ENCODE data around the gene PRKD1.

DNA sequence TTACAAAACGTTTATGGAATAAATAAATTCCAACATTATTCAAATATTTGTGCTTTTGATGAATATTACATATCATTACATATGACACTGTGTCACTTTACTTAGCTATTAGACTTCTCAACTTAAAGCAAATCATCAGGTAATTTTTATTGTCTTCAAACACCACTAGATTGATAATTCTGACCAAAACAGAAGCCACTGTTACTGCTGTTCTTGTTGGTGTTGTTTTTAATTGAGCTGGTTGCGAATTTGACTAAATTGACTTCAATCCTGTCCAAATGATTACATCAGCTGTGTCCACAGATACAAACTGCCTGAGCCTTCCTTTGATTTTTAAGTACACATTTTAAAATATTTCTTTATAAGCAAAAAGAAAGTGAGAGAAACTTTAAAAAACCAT, 29.2 kb downstream of the PRKD1 start:
- TF ChIP-seq, protein P1, sequence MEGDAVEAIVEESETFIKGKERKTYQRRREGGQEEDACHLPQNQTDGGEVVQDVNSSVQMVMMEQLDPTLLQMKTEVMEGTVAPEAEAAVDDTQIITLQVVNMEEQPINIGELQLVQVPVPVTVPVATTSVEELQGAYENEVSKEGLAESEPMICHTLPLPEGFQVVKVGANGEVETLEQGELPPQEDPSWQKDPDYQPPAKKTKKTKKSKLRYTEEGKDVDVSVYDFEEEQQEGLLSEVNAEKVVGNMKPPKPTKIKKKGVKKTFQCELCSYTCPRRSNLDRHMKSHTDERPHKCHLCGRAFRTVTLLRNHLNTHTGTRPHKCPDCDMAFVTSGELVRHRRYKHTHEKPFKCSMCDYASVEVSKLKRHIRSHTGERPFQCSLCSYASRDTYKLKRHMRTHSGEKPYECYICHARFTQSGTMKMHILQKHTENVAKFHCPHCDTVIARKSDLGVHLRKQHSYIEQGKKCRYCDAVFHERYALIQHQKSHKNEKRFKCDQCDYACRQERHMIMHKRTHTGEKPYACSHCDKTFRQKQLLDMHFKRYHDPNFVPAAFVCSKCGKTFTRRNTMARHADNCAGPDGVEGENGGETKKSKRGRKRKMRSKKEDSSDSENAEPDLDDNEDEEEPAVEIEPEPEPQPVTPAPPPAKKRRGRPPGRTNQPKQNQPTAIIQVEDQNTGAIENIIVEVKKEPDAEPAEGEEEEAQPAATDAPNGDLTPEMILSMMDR (IDR thresholded peaks at IDR 0.05): no peak
- no peak for TF ChIP-seq POLR2A (IDR thresholded peaks at IDR 0.05)

Data from tibial nerve (tissue), 3 donors.